ENCODE results near the gene SMCO3. TPM values are rescaled to one million over a fixed set of nuclear protein-coding genes. Genes with fewer than 3 reads are reported as not detected.

Gene SMCO3
- total and polyA plus RNA-seq, 2 of the 8 experiments (the other 6 are each of a cell fraction or from before 2014, with no cell fraction given), result not detected

- TF ChIP-seq CHD7 (IDR thresholded peaks at IDR 0.05; ENCODE audit: insufficient replicate concordance, low read length) (no peak), NANOG (IDR thresholded peaks at IDR 0.05; ENCODE audit: insufficient read depth, low read depth, low read length, poor library complexity, severe bottlenecking) (no peak), SIN3A (conservative IDR thresholded peaks at IDR 0.05 in 1 of 2, IDR thresholded peaks at IDR 0.05 in 1 of 2; ENCODE audit: low read depth in 1 of 2, low read length in 2 of 2) (no peak)
Measured at GRCh38 chr12:14772946-14773345, 41.0 kb downstream of the SMCO3 start (continued).

Data from H1 (cell line).